ENCODE results near the gene FBRS. TPM values are rescaled to one million over a fixed set of nuclear protein-coding genes. Genes with fewer than 3 reads are reported as not detected.

Gene FBRS
- total and polyA plus RNA-seq, 2 of the 8 experiments (the other 6 are each of a cell fraction or from before 2014, with no cell fraction given): 2.4 to 13.9 TPM

GRCh38 chr16:30622455-30623032 is 35.7 kb upstream of the FBRS start:
- WGBS, 2 experiments (ENCODE audit: extremely low coverage in 1 of 2, insufficient coverage in 1 of 2, insufficient read length in 1 of 2, insufficient replicate concordance in 2 of 2, low coverage in 1 of 2, low lambda C conversion rate in 2 of 2, missing lambda C conversion rate in 1 of 2): 89% methylated on average over 10 of the region's 10 CpGs; no CpG with 5 or more reads in 1 of the 2 experiments
- H3K4me3 ChIP-seq (ENCODE audit: extremely low read depth in 1 of 4, insufficient read depth in 2 of 4, low read depth in 3 of 4, low read length in 4 of 4): no peak overlapping the region
- H3K4me2 ChIP-seq (ENCODE audit: insufficient read depth in 1 of 2, low read depth in 2 of 2, low read length in 2 of 2): no peak overlapping the region
- H3K56ac ChIP-seq (replicated peaks; ENCODE audit: insufficient read length, low read depth, low read length): no peak overlapping the region
- no peak overlapping the region; a peak in 1 of 7 replicates for H3K9ac ChIP-seq (replicated peaks in 1 of 4; ENCODE audit: extremely low read depth in 1 of 4, low read depth in 3 of 4, low read length in 3 of 4)
- H3K23ac ChIP-seq (ENCODE audit: insufficient read length): no peak overlapping the region
- no peaks in the 10 kb centered on the region for H3K9me3 ChIP-seq (ENCODE audit: insufficient read depth in 2 of 2, low read depth in 1 of 2, low read length in 1 of 2)
- no peak overlapping the region for H4K5ac ChIP-seq (ENCODE audit: insufficient read length, low read depth, low read length)
- no peaks in the 10 kb centered on the region for H3K79me1 ChIP-seq (ENCODE audit: low read depth, low read length)
- no peak overlapping the region for H3K27ac ChIP-seq (ENCODE audit: low read depth, low read length)
- no peaks in the 10 kb centered on the region for H3K23me2 ChIP-seq (ENCODE audit: low read depth, low read length)
- no peak for TF ChIP-seq RFX5 (IDR thresholded peaks at IDR 0.05; ENCODE audit: borderline replicate concordance, low read depth, low read length)
- TF ChIP-seq ASH2L (IDR thresholded peaks at IDR 0.05; ENCODE audit: low read length): no peak
- TF ChIP-seq GABPA (IDR thresholded peaks at IDR 0.05; ENCODE audit: borderline replicate concordance, insufficient read depth, low read length): no peak
- no peak for TF ChIP-seq USF2 (IDR thresholded peaks at IDR 0.05; ENCODE audit: low read length)
- no peak for TF ChIP-seq BRCA1 (IDR thresholded peaks at IDR 0.05; ENCODE audit: low read depth, low read length)
- no peak for TF ChIP-seq KDM4A (IDR thresholded peaks at IDR 0.05; ENCODE audit: low read depth, low read length, severe bottlenecking)
- no peak for TF ChIP-seq SIN3A (conservative IDR thresholded peaks at IDR 0.05 in 1 of 2, IDR thresholded peaks at IDR 0.05 in 1 of 2; ENCODE audit: low read depth in 1 of 2, low read length in 2 of 2)
- ChIA-PET CTCF (ENCODE audit: partially characterized antibody) (interaction anchor here (1.4 to 2.1 kb wide), 3 partner anchors 16 to 193 kb away, joined by 3 to 5 read pairs (median 5); partner anchors contain the start of gene DCTPP1), POLR2A (ENCODE audit: partially characterized antibody) (interaction anchor here (5.0 kb wide), 1 partner anchor 13 kb away, joined by 26 read pairs; the partner anchor contains the start of gene ZNF689)
- H2BK5ac ChIP-seq (ENCODE audit: low read depth, low read length): no peak overlapping the region
- no peak overlapping the region for H2BK120ac ChIP-seq (replicated peaks; ENCODE audit: low read depth, low read length)
- H4K8ac ChIP-seq (ENCODE audit: extremely low read depth, insufficient read depth, low read length): no peak overlapping the region
- H3K4ac ChIP-seq (replicated peaks; ENCODE audit: insufficient read length, low read depth, low read length): no peak overlapping the region
- H2BK12ac ChIP-seq (ENCODE audit: low read depth, low read length): no peak overlapping the region
- no peak overlapping the region for H2BK15ac ChIP-seq (ENCODE audit: low read length)
- H4K20me1 ChIP-seq (replicated peaks in 1 of 2; ENCODE audit: control insufficient read depth in 1 of 2, insufficient read depth in 2 of 2, low read length in 2 of 2): no peaks in the 10 kb centered on the region
- no peak overlapping the region for H2AFZ ChIP-seq (ENCODE audit: low read length)
- H3K36me3 ChIP-seq (ENCODE audit: control insufficient read depth in 2 of 4, insufficient read depth in 4 of 4, low read length in 3 of 4): no peaks in the 10 kb centered on the region
- no peak overlapping the region for H3K18ac ChIP-seq (ENCODE audit: extremely low read depth, low read length)
- FAIRE-seq (no peak), DNase-seq (ENCODE audit: low read depth in 1 of 2, low spot score in 2 of 2) (no peak)
- H4K91ac ChIP-seq (replicated peaks; ENCODE audit: insufficient read length, low read length): no peak overlapping the region
- no peaks in the 10 kb centered on the region for H3K79me2 ChIP-seq (ENCODE audit: control insufficient read depth in 1 of 2, insufficient read depth in 2 of 2, low read length in 2 of 2)
- no peak overlapping the region for H2BK20ac ChIP-seq (ENCODE audit: low read length)
- no peaks in the 10 kb centered on the region for H3K4me1 ChIP-seq (replicated peaks in 1 of 4; ENCODE audit: control insufficient read depth in 3 of 4, insufficient read depth in 4 of 4, low read length in 3 of 4)
- no peaks in the 10 kb centered on the region; a peak in 2 of 7 replicates for H3K27me3 ChIP-seq (replicated peaks in 1 of 4; ENCODE audit: control insufficient read depth in 3 of 4, extremely low read depth in 1 of 4, insufficient read depth in 3 of 4, low read length in 3 of 4)
- H2AK5ac ChIP-seq (ENCODE audit: low read depth, low read length): no peak overlapping the region
- no peak overlapping the region for H3K14ac ChIP-seq (ENCODE audit: insufficient read length)
